ENCODE data around the gene CYREN.

DNA sequence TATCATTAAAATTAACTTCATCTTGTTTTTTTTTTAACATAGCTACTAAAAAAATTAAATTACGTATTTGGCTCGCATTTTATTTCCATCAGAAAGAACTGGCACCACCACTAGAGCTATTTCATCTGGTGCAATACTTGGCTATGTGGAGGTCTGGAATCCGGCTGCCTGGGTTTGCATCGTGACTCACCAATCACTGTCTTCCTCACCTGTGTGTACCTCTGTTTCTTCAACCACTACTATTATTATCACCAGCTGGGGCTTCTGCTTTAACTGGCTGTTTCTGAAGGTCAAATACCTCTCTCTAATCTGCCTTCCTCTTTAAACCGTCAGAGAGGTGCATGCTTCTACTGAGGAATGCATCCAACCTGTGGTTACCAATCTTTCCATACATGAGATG, 34.4 kb upstream of the CYREN start:
- TF ChIP-seq RAD21 (IDR thresholded peaks at IDR 0.05; ENCODE audit: low read depth): no peak
- TF ChIP-seq, protein P1, sequence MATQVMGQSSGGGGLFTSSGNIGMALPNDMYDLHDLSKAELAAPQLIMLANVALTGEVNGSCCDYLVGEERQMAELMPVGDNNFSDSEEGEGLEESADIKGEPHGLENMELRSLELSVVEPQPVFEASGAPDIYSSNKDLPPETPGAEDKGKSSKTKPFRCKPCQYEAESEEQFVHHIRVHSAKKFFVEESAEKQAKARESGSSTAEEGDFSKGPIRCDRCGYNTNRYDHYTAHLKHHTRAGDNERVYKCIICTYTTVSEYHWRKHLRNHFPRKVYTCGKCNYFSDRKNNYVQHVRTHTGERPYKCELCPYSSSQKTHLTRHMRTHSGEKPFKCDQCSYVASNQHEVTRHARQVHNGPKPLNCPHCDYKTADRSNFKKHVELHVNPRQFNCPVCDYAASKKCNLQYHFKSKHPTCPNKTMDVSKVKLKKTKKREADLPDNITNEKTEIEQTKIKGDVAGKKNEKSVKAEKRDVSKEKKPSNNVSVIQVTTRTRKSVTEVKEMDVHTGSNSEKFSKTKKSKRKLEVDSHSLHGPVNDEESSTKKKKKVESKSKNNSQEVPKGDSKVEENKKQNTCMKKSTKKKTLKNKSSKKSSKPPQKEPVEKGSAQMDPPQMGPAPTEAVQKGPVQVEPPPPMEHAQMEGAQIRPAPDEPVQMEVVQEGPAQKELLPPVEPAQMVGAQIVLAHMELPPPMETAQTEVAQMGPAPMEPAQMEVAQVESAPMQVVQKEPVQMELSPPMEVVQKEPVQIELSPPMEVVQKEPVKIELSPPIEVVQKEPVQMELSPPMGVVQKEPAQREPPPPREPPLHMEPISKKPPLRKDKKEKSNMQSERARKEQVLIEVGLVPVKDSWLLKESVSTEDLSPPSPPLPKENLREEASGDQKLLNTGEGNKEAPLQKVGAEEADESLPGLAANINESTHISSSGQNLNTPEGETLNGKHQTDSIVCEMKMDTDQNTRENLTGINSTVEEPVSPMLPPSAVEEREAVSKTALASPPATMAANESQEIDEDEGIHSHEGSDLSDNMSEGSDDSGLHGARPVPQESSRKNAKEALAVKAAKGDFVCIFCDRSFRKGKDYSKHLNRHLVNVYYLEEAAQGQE (IDR thresholded peaks at IDR 0.05; ENCODE audit: low read depth): no peak
- TF ChIP-seq TEAD4 (IDR thresholded peaks at IDR 0.05): no peak
- TF ChIP-seq TAF1 (IDR thresholded peaks at IDR 0.05; ENCODE audit: low read depth): no peak
- no peak for TF ChIP-seq FOXM1 (IDR thresholded peaks at IDR 0.05; ENCODE audit: borderline replicate concordance, low read depth)
- TF ChIP-seq CREB1 (IDR thresholded peaks at IDR 0.05; ENCODE audit: low read depth): no peak
- no peak for TF ChIP-seq ZBTB7A (IDR thresholded peaks at IDR 0.05; ENCODE audit: low read depth)

Data from Ishikawa (cell line).